GM18519 (cell line): Measurements from ENCODE around the gene SLBP.

Experiments used
- ATAC-seq: cut with Tn5 transposase; IDR thresholded peaks from one replicate; pipeline ENCODE4 v1.9.1; 2021; ENCODE audit warnings: mild to moderate bottlenecking, moderate library complexity; ENCODE audit not compliant: unreplicated experiment, low FRiP score

The SLBP gene

DNA sequence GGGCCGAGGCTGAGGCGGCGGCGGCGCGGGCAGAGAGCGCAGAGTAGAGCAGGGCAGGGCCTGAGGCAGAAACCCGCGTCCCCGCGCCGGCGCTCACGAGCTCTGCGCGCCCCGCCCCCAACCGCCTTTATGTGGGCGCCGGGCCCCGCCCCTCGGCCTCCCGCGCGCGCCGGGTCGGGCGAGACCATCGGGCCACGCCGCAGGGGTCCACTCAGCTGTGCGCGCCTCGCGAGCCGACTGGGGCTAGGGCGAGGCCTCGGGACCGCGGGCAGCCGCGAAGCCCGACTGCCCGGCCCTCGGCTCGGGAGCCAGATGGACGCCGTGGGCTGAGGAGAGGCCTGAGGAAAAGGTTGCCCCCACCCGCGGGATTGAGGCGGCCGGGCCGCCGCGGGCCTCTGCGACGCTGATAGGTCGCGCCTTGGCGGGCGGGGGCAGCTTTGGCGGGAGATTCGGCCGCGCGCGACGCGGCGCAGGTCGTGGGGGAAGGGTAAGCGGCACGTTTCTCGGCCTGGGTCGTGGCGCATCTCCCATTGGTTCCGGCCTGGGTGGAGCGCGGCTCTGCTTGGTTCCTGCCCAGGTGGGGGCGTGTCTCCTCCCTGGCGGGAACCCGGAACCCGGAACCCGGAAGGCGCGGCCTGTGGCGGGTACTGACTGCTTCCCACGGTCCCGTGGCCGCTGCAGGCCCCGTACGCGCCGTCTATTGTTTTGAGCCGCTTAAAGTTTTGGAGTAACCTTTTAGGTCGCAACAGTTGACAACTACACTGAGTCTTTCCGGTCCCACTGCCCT is at the start of gene SLBP:
TSS of gene SLBP (minus strand) at position 104 of the 787 bp plus-strand sequence. CDS start 131 bp downstream, outside the sequence.
- peak; percentile 50 for ATAC-seq

GRCh38 chr4:1761130-1761689 is 49.1 kb upstream of the SLBP start:
- no peak for ATAC-seq

- ATAC-seq: no peak
Measured at GRCh38 chr4:1760521-1761071, 48.5 kb upstream of the SLBP start.

DNA sequence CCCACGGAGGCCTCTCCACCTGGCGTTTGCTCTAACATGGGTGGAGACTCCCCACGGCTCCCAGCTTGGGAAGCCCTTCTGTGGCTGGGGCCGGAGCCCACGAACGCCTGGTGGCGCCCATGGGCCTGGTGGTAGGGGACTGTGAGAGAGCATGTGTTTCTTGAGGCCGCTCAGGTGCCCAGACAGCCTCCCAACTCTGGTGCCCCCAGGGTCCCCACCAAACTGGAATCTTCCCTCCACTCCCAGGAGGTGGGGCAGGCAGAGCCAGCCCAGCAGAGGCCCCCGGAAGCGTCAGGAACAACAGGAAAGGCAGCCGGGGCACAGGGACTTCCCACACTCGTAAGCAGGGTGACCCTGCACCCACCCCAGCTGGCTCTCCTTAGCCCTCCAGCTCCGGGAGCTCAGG is 47.7 kb upstream of the SLBP start:
- no peak for ATAC-seq

- no peak for ATAC-seq
Measured at GRCh38 chr4:1759170-1759817, 47.2 kb upstream of the SLBP start.

- ATAC-seq: no peak
Measured at GRCh38 chr4:1758306-1759121, 46.4 kb upstream of the SLBP start.

GRCh38 chr4:1757836-1758235 is 45.7 kb upstream of the SLBP start:
- no peak for ATAC-seq

DNA sequence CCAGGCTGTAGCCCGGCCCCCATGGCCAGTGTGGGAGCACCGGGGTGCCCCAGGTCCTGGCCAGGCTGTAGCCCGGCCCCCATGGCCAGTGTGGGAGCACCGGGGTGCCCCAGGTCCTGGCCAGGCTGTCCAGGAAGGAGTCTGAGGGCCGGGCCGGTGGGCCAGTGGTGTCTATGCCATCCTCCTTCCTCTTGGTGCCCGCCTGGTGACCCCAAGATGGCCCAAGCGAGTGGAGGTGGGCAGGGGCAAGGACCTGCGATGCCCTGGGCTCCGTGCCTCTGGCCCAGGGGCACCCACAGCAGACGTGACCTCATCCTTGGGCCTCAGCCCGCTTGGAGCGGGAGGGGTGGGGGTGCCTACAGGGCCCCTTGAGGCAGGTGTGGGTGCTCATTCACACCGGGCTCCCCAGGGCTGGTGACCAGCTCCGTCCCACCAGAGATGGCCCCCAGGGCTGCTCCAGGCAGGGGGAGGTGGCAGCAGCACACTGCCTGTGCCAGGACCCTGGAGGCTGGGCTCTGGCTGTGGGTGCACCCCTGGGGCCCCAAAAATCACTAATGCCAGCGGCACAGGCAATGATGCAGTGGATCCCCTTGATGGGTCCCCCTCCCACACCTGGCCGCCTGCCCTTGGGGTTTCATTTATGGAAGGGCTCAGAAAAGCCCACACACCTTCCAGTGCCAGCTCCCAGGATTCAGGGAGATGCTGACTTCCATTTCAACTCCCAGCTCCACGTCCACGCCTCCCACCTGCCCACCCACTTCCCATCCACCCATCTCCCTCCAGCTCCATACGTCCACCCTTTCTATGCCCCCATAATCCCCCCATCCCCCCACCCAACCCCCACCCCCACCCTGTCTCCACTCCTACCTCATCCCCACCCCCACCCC is 45.0 kb upstream of the SLBP start:
- no peak for ATAC-seq

- ATAC-seq: no peak
Measured at GRCh38 chr4:1756079-1756478, 44.0 kb upstream of the SLBP start.

DNA sequence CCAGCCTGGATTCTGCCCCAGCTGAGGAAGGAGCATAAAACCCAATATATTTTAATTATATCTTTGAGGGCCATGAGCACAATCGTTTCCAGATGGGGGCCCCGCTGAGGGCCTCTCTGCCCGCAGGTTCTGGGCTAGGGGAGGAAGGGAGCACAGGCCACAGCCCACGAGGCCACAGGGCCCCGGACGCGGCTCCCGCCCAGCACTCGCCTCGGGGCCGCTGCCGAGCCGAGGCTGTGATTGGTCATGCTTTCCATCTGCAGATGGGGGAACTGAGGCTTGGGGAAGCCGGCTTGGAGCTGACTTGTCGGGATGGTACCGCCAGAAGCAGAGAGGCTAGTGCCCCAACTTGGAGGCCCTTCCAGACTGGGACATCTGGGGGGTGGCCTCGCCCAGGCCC is 43.2 kb upstream of the SLBP start:
- ATAC-seq: no peak

DNA sequence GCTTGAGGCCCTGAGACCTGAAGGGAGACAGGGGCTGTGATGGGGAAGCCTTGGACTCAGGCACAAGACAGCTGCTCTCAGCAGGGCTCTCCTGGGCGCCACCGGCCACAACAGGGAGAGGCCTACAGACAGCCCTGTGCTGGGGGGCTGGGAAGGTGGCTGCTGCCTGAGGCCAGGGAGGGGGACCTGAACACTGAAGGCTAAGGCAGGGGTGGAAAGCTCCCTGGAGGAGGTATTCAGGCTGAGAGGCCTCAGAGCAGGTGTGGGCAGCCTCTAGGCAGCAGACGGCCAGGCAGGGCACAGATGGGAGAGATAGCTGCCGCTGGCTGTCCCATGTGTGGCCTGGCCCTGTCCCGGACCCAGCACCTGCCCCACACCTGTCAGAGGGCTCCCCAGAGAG is 42.2 kb upstream of the SLBP start:
- no peak for ATAC-seq

- no peak for ATAC-seq
Measured at GRCh38 chr4:1753697-1754311, 41.7 kb upstream of the SLBP start.

GRCh38 chr4:1753294-1753696 is 41.2 kb upstream of the SLBP start:
- ATAC-seq: no peak

- no peak for ATAC-seq
Measured at GRCh38 chr4:1752284-1753041, 40.3 kb upstream of the SLBP start.

DNA sequence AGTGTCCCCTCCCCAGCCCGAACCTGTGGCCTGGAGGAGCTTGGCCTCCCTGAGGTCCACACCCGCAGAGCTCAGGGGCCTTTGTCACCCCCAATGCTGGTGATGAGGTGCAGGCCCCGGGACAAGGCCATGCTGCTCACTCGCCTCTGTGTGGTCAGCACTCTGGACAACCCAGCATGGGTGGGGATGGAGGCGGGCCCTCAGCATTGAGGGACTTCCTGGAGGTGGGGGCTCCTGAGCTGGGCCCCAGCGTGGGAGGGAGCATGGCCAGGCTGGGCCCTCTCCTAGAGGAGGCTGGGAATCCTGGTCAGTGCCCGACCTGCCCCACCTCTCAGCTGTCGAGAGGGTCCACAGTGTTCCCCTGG is 39.8 kb upstream of the SLBP start:
- ATAC-seq: no peak

DNA sequence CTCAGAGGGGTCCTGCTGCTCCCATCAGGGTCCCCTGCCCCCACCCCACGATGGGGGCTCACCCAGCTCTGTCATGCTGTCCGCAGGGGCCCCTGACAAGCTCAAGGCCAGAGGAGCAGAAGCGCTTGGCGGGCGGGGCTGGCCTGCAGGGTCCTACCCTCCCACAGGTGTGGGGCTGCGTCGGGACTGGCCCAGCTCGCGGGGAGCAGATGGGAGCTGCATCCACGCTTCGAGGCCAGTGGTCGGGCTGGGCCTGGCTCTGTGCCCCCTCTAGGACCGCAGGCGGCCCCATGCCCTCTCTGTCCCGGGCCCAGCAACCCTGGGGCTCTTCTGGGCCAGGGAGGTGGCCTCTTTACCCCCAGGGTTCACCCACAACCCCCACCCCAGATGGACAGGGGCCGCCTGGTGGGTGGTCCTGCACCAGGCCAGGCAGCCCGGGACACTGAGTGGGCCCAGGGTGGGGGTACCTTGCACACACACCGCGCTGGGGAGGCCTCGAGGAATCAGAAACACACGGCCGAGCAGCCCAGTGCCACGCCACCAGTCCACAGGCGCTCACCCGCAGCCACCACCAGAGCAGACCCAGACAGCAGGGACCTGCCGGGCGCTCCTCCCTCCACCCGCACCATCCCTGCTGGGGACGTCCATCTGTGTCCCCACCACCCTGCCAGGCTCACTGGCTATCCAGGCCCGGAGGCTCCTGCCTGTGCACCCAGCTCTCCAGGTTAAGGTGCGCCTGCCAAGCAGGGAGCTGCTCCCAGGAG is 39.2 kb upstream of the SLBP start:
- ATAC-seq: no peak

DNA sequence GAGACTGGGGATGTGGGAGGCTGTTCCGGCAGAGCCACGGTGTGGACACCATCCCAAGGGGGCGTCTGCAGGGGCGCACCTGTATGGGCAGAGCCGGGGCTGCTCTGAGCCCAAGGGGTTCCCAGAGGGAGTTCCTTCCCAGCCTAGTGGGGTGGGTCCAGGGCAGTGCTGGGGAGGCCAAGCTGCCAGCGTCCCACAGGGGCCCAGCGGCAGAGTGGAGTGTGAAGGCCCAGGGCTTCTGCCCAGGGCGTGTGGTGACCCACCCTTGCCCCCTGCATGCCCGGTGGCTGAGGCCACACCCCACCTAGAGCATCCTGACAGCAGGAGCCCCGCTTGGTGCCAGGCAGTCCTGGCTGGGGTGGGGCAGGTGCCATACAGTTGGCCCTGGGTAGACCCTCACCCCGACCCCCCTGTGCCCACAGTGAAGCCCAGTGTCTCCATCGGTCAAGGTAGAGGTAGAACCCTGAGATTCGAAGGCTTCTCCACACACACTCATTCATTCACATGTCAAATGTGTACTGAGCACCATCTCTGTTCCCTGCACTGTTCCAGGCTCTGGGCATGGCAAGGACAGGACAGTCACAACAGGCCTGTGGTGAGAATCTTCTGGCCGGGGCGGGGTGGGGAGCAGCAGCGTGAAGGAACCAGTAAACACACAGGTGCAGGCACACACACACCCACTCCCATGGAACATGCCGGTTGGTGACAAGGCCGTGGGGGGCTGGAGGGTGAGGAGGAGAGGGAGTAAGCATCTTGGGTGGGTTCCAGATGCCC is 38.4 kb upstream of the SLBP start:
- no peak for ATAC-seq
